ENCODE measurements around the gene GATB. TPM values are rescaled to one million over a fixed set of nuclear protein-coding genes. Genes with fewer than 3 reads are reported as not detected.

Gene GATB
- total and polyA plus RNA-seq, 2 donors (not counting 1 experiment from before 2014, with no cell fraction given), result 18.7 to 20.8 TPM

DNA sequence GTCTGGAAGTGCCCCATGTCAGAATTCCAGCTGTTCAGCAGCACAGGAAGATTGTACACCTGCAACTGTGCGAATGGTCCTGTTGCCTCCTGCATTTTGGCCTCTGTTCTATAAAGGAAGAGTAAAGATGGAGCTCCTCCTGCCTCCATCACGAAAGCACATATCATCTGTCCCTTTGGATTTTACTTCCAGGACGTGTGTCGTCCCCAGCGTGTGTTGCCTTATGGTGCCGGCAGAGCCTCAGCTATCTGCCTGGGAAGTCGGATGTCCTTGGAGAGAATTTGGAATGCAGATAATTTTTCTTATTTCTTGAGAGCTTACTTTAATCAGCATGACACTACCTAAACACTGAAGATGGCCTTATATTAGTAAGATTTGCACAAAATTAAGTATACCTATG lies 97.7 kb downstream of the GATB start:
- Histone ChIP-seq H3K36me3 (ENCODE audit: control insufficient read depth, insufficient read depth, low read length) (no peaks in the 10 kb centered on the region), H3K4me3 (replicated peaks in 1 of 4; ENCODE audit: control extremely low read depth in 1 of 4, insufficient read depth in 1 of 4, low read depth in 3 of 4, low read length in 4 of 4) (no peak overlapping the region), H3K9me3 (ENCODE audit: control insufficient read depth, insufficient read depth, low read depth, low read length) (no peaks in the 10 kb centered on the region), H3K9ac (ENCODE audit: insufficient read depth, low read length) (no peak overlapping the region), H2AFZ (ENCODE audit: low read length) (no peak overlapping the region), H3K27me3 (ENCODE audit: control insufficient read depth, insufficient read depth, low read length) (no peaks in the 10 kb centered on the region), H4K20me1 (ENCODE audit: control insufficient read depth, extremely low read depth, insufficient read depth, low read length) (no peaks in the 10 kb centered on the region), H3K4me2 (ENCODE audit: extremely low read depth, insufficient read depth, low read length) (no peak overlapping the region), H3K79me2 (ENCODE audit: control insufficient read depth, insufficient read depth, low read length) (no peaks in the 10 kb centered on the region), H3K27ac (ENCODE audit: insufficient read depth, low read length) (no peak overlapping the region), H3K4me1 (ENCODE audit: control insufficient read depth, extremely low read depth, insufficient read depth, low read length) (no peaks in the 10 kb centered on the region)
- DNase-seq (ENCODE audit: low read depth in 2 of 2), result no peak
- TF ChIP-seq, protein P1, sequence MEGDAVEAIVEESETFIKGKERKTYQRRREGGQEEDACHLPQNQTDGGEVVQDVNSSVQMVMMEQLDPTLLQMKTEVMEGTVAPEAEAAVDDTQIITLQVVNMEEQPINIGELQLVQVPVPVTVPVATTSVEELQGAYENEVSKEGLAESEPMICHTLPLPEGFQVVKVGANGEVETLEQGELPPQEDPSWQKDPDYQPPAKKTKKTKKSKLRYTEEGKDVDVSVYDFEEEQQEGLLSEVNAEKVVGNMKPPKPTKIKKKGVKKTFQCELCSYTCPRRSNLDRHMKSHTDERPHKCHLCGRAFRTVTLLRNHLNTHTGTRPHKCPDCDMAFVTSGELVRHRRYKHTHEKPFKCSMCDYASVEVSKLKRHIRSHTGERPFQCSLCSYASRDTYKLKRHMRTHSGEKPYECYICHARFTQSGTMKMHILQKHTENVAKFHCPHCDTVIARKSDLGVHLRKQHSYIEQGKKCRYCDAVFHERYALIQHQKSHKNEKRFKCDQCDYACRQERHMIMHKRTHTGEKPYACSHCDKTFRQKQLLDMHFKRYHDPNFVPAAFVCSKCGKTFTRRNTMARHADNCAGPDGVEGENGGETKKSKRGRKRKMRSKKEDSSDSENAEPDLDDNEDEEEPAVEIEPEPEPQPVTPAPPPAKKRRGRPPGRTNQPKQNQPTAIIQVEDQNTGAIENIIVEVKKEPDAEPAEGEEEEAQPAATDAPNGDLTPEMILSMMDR (conservative IDR thresholded peaks at IDR 0.05 in 1 of 2, IDR thresholded peaks at IDR 0.05 in 1 of 2; ENCODE audit: low read depth in 1 of 2, low read length in 2 of 2), result no peak
- TF ChIP-seq EZH2 (IDR thresholded peaks at IDR 0.05; ENCODE audit: low read length, missing control alignments), result no peak

DNA sequence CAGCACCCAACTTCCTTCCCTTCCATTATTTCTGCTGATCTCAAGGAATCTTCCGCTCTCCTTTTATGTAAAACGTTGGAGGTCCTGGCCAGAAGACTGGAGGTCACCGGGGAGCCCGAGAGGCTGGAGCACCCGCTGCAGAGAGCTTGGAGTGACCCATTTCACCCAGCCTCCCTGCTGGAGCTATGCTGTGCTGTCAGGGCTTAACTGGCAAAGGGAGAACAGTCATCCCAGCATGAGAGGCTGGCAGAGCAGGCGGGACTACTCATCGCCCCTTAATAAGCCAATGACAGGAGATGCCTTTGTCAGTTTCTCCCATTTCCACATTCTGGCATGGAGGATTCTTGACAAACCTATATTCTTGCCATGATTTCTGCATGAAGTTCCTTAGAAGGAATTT lies 98.9 kb downstream of the GATB start:
- Histone ChIP-seq H3K27me3 (ENCODE audit: control insufficient read depth, insufficient read depth, low read length) (no peaks in the 10 kb centered on the region), H3K27ac (ENCODE audit: insufficient read depth, low read length) (no peak overlapping the region), H3K36me3 (ENCODE audit: control insufficient read depth, insufficient read depth, low read length) (no peaks in the 10 kb centered on the region), H3K4me1 (ENCODE audit: control insufficient read depth, extremely low read depth, insufficient read depth, low read length) (no peaks in the 10 kb centered on the region), H3K9me3 (ENCODE audit: control insufficient read depth, insufficient read depth, low read depth, low read length) (no peaks in the 10 kb centered on the region), H3K9ac (ENCODE audit: insufficient read depth, low read length) (no peak overlapping the region), H2AFZ (ENCODE audit: low read length) (no peak overlapping the region), H4K20me1 (ENCODE audit: control insufficient read depth, extremely low read depth, insufficient read depth, low read length) (no peaks in the 10 kb centered on the region), H3K79me2 (ENCODE audit: control insufficient read depth, insufficient read depth, low read length) (no peaks in the 10 kb centered on the region), H3K4me3 (replicated peaks in 1 of 4; ENCODE audit: control extremely low read depth in 1 of 4, insufficient read depth in 1 of 4, low read depth in 3 of 4, low read length in 4 of 4) (no peak overlapping the region), H3K4me2 (ENCODE audit: extremely low read depth, insufficient read depth, low read length) (no peak overlapping the region)
- TF ChIP-seq, protein P1 (conservative IDR thresholded peaks at IDR 0.05 in 1 of 2, IDR thresholded peaks at IDR 0.05 in 1 of 2; ENCODE audit: low read depth in 1 of 2, low read length in 2 of 2), result no peak
- no peak for TF ChIP-seq EZH2 (IDR thresholded peaks at IDR 0.05; ENCODE audit: low read length, missing control alignments)
- no peak for DNase-seq (ENCODE audit: low read depth in 2 of 2)

GRCh38 chr4:151660676-151661075 lies 100.1 kb downstream of the GATB start:
- no peaks in the 10 kb centered on the region for H4K20me1 ChIP-seq (ENCODE audit: control insufficient read depth, extremely low read depth, insufficient read depth, low read length)
- no peaks in the 10 kb centered on the region for H3K79me2 ChIP-seq (ENCODE audit: control insufficient read depth, insufficient read depth, low read length)
- DNase-seq (ENCODE audit: low read depth in 2 of 2), result no peak
- H3K4me3 ChIP-seq (replicated peaks in 1 of 4; ENCODE audit: control extremely low read depth in 1 of 4, insufficient read depth in 1 of 4, low read depth in 3 of 4, low read length in 4 of 4), result no peak overlapping the region
- no peaks in the 10 kb centered on the region for H3K9me3 ChIP-seq (ENCODE audit: control insufficient read depth, insufficient read depth, low read depth, low read length)
- H3K9ac ChIP-seq (ENCODE audit: insufficient read depth, low read length), result no peak overlapping the region
- no peaks in the 10 kb centered on the region for H3K36me3 ChIP-seq (ENCODE audit: control insufficient read depth, insufficient read depth, low read length)
- H3K27me3 ChIP-seq (ENCODE audit: control insufficient read depth, insufficient read depth, low read length), result no peaks in the 10 kb centered on the region
- no peaks in the 10 kb centered on the region for H3K4me1 ChIP-seq (ENCODE audit: control insufficient read depth, extremely low read depth, insufficient read depth, low read length)
- H2AFZ ChIP-seq (ENCODE audit: low read length), result no peak overlapping the region
- no peak overlapping the region for H3K4me2 ChIP-seq (ENCODE audit: extremely low read depth, insufficient read depth, low read length)
- H3K27ac ChIP-seq (ENCODE audit: insufficient read depth, low read length), result no peak overlapping the region
- no peak for TF ChIP-seq EZH2 (IDR thresholded peaks at IDR 0.05; ENCODE audit: low read length, missing control alignments)
- TF ChIP-seq, protein P1 (conservative IDR thresholded peaks at IDR 0.05 in 1 of 2, IDR thresholded peaks at IDR 0.05 in 1 of 2; ENCODE audit: low read depth in 1 of 2, low read length in 2 of 2), result no peak

Measured in fibroblast of lung (primary cell).